ENCODE results near the gene NRBP1. TPM values are rescaled to one million over a fixed set of nuclear protein-coding genes. Genes with fewer than 3 reads are reported as not detected.

The NRBP1 gene
- total and polyA plus RNA-seq, 2 of the 8 experiments (the other 6 are each of a cell fraction or from before 2014, with no cell fraction given): 115 to 145 TPM

DNA sequence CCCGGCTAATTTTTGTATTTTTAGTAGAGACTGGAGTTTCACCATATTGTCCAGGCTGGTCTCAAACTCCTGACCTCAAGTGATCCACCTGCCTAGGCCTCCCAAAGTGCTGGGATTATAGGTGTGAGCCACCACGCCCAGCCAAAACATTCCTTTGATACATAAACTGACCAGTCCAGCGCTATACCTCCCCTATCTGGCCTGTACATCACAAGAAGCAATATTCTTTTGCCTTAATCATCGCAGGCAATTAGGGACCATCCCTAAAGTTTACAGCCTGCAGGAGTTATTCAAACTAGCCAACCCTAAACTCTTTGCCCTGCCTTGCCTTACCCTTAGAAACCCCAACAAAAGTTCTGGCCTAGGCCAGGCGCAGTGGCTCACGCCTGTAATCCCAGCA lies 12.3 kb upstream of the NRBP1 start:
- Histone ChIP-seq H2BK15ac (ENCODE audit: low read length) (no peak overlapping the region), H2AK5ac (ENCODE audit: low read depth, low read length) (no peak overlapping the region), H3K9me3 (ENCODE audit: insufficient read depth in 2 of 2, low read depth in 1 of 2, low read length in 1 of 2) (no peaks in the 10 kb centered on the region), H3K9ac (replicated peaks in 1 of 4; ENCODE audit: extremely low read depth in 1 of 4, low read depth in 3 of 4, low read length in 3 of 4) (no peak overlapping the region), H2BK20ac (ENCODE audit: low read length) (no peak overlapping the region), H3K27me3 (replicated peaks in 1 of 4; ENCODE audit: control insufficient read depth in 3 of 4, extremely low read depth in 1 of 4, insufficient read depth in 3 of 4, low read length in 3 of 4) (no peaks in the 10 kb centered on the region), H3K23me2 (ENCODE audit: low read depth, low read length) (no peaks in the 10 kb centered on the region; the same call in 1 of the 2 replicates), H3K27ac (ENCODE audit: low read depth, low read length) (no peak overlapping the region), H4K20me1 (replicated peaks in 1 of 2; ENCODE audit: control insufficient read depth in 1 of 2, insufficient read depth in 2 of 2, low read length in 2 of 2) (no peaks in the 10 kb centered on the region), H3K14ac (ENCODE audit: insufficient read length) (no peak overlapping the region), H3K79me1 (ENCODE audit: low read depth, low read length) (no peaks in the 10 kb centered on the region), H2AFZ (ENCODE audit: low read length) (no peak overlapping the region), H3K79me2 (ENCODE audit: control insufficient read depth in 1 of 2, insufficient read depth in 2 of 2, low read length in 2 of 2) (no peaks in the 10 kb centered on the region), H2BK120ac (replicated peaks; ENCODE audit: low read depth, low read length) (no peak overlapping the region), H4K91ac (replicated peaks; ENCODE audit: insufficient read length, low read length) (no peak overlapping the region), H3K4me1 (replicated peaks in 1 of 4; ENCODE audit: control insufficient read depth in 3 of 4, insufficient read depth in 4 of 4, low read length in 3 of 4) (no peaks in the 10 kb centered on the region), H3K4me2 (ENCODE audit: insufficient read depth in 1 of 2, low read depth in 2 of 2, low read length in 2 of 2) (no peak overlapping the region), H4K8ac (ENCODE audit: extremely low read depth, insufficient read depth, low read length) (no peak overlapping the region), H2BK5ac (ENCODE audit: low read depth, low read length) (no peak overlapping the region), H3K23ac (ENCODE audit: insufficient read length) (no peak overlapping the region), H3K18ac (ENCODE audit: extremely low read depth, low read length) (no peak overlapping the region), H4K5ac (ENCODE audit: insufficient read length, low read depth, low read length) (no peak overlapping the region), H3K4me3 (ENCODE audit: extremely low read depth in 1 of 4, insufficient read depth in 2 of 4, low read depth in 3 of 4, low read length in 4 of 4) (no peak overlapping the region), H3K4ac (replicated peaks; ENCODE audit: insufficient read length, low read depth, low read length) (no peak overlapping the region), H2BK12ac (ENCODE audit: low read depth, low read length) (no peak overlapping the region), H3K56ac (replicated peaks; ENCODE audit: insufficient read length, low read depth, low read length) (no peak overlapping the region), H3K36me3 (ENCODE audit: control insufficient read depth in 2 of 4, insufficient read depth in 4 of 4, low read length in 3 of 4) (no peaks in the 10 kb centered on the region)
- no peak for FAIRE-seq
- DNase-seq (ENCODE audit: low read depth in 1 of 2, low spot score in 2 of 2): no peak
- TF ChIP-seq HDAC2 (IDR thresholded peaks at IDR 0.05; ENCODE audit: borderline replicate concordance in 1 of 2, low read depth in 2 of 2, low read length in 2 of 2): no peak
- no peak for TF ChIP-seq BACH1 (IDR thresholded peaks at IDR 0.05; ENCODE audit: low read length)
- TF ChIP-seq E2F6 (IDR thresholded peaks at IDR 0.05): no peak
- TF ChIP-seq SP2 (IDR thresholded peaks at IDR 0.05; ENCODE audit: low read length): no peak
- no peak for TF ChIP-seq CEBPB (IDR thresholded peaks at IDR 0.05; ENCODE audit: low read depth, low read length)
- TF ChIP-seq ATF2 (IDR thresholded peaks at IDR 0.05; ENCODE audit: low read length): no peak
- TF ChIP-seq EP300 (IDR thresholded peaks at IDR 0.05; ENCODE audit: borderline replicate concordance in 1 of 2, low read depth in 2 of 2, low read length in 2 of 2): no peak
- CTCF ChIA-PET (ENCODE audit: partially characterized antibody): no interaction called here
- 95% methylated on average over 6 of the region's 6 CpGs; no CpG with 5 or more reads in 1 of the 2 experiments for WGBS, 2 experiments (ENCODE audit: extremely low coverage in 1 of 2, insufficient coverage in 1 of 2, insufficient read length in 1 of 2, insufficient replicate concordance in 2 of 2, low coverage in 1 of 2, low lambda C conversion rate in 2 of 2, missing lambda C conversion rate in 1 of 2)
- POLR2A ChIA-PET (ENCODE audit: partially characterized antibody): interaction anchor here (1.1 kb wide), 1 partner anchor 12 kb away, joined by 4 read pairs; the partner anchor contains the start of gene NRBP1

All from H1 (cell line).